WTC11 (cell line): Measurements from ENCODE around the gene SH2D1A. TPM values are rescaled to one million over a fixed set of nuclear protein-coding genes. Genes with fewer than 3 reads are reported as not detected.

Experiments used
- ATAC-seq: fragments of 200-7000 bp; cut with Tn5 transposase; 2 replicates; pipeline ENCODE4 v1.10.0; 2021; ENCODE audit warnings: mild to moderate bottlenecking, moderate library complexity
- CTCF ChIA-PET: fragments of 300-600 bp; sonication (Branson Sonifier 250); formaldehyde crosslinking; loops from one replicate; lab custom pipeline; 2021; ENCODE audit warnings: antibody characterized with exemption; lab: Charles Lee
- POLR2A ChIA-PET: fragments of 350-600 bp; sonication (Branson Sonifier 250); formaldehyde crosslinking; loops from one replicate; lab custom pipeline; 2021; ENCODE audit warnings: antibody characterized with exemption; lab: Charles Lee
- DNase-seq: peaks from one replicate; pipeline ENCODE4 v3.0.0; 2021; ENCODE audit warnings: low spot score
- H3K27ac Mint-ChIP-seq: 2 replicates; pipeline ENCODE4 v1.8.0; 2021; ENCODE audit warnings: mixed read lengths
- H3K27me3 Mint-ChIP-seq: 2 replicates; pipeline ENCODE4 v1.8.0; 2021; ENCODE audit warnings: low read depth, mild to moderate bottlenecking, moderate library complexity, mixed read lengths
- H3K36me3 Mint-ChIP-seq: 2 replicates; pipeline ENCODE4 v1.8.0; 2021; ENCODE audit warnings: mixed read lengths
- H3K4me1 Mint-ChIP-seq: 2 replicates; pipeline ENCODE4 v1.8.0; 2022; ENCODE audit warnings: mixed read lengths
- H3K4me3 Mint-ChIP-seq: 2 replicates; pipeline ENCODE4 v1.8.0; 2021; ENCODE audit warnings: mild to moderate bottlenecking, moderate library complexity, mixed read lengths
- H3K9me3 Mint-ChIP-seq: 2 replicates; pipeline ENCODE4 v1.8.0; 2021; ENCODE audit warnings: mixed read lengths
- ATF1 ChIP-seq: sonication (generic); formaldehyde crosslinking; IDR thresholded peaks from 2 replicates; pipeline ENCODE4 v1.8.1; 2023; ENCODE audit warnings: mild to moderate bottlenecking, moderate library complexity, missing genetic modification reagents
- ELF4 ChIP-seq: sonication (generic); formaldehyde crosslinking; IDR thresholded peaks from 2 replicates; pipeline ENCODE4 v1.8.1; 2022; ENCODE audit warnings: low read depth, mild to moderate bottlenecking, moderate library complexity, missing genetic modification reagents
- EMX1 ChIP-seq: fragments of 250-450 bp; sonication (Bioruptor Pico); IDR thresholded peaks from 2 replicates; pipeline ENCODE4 v1.8.0; 2021; ENCODE audit warnings: mild to moderate bottlenecking
- FOXP1 ChIP-seq: sonication (generic); formaldehyde crosslinking; IDR thresholded peaks from 2 replicates; pipeline ENCODE4 v1.8.0; 2022; ENCODE audit warnings: missing genetic modification reagents, mild to moderate bottlenecking, moderate library complexity, borderline replicate concordance
- HMGA2 ChIP-seq: fragments of 250-450 bp; sonication (Bioruptor Pico); IDR thresholded peaks from 2 replicates; pipeline ENCODE4 v1.4.0; 2021; ENCODE audit warnings: mild to moderate bottlenecking, moderate library complexity
- JAZF1 ChIP-seq: fragments of 250-450 bp; sonication (Bioruptor Pico); IDR thresholded peaks from 2 replicates; pipeline ENCODE4 v1.9.0; 2021; ENCODE audit warnings: moderate library complexity, mild to moderate bottlenecking, inconsistent platforms
- JUN ChIP-seq: sonication (generic); formaldehyde crosslinking; IDR thresholded peaks from 2 replicates; pipeline ENCODE4 v1.8.0; 2023; ENCODE audit warnings: mild to moderate bottlenecking, missing genetic modification reagents
- KAT7 ChIP-seq: sonication (generic); formaldehyde crosslinking; IDR thresholded peaks from 2 replicates; pipeline ENCODE4 v1.8.1; 2023; ENCODE audit warnings: missing genetic modification reagents, mild to moderate bottlenecking, borderline replicate concordance
- NR1H2 ChIP-seq: sonication (generic); formaldehyde crosslinking; IDR thresholded peaks from 2 replicates; pipeline ENCODE4 v1.9.0; 2021; ENCODE audit warnings: mild to moderate bottlenecking, moderate library complexity, missing genetic modification reagents
- OVOL2 ChIP-seq: fragments of 250-450 bp; sonication (Bioruptor Pico); IDR thresholded peaks from 2 replicates; pipeline ENCODE4 v1.9.0; 2021; ENCODE audit warnings: mild to moderate bottlenecking, borderline replicate concordance
- PRRX2 ChIP-seq: fragments of 250-450 bp; sonication (Bioruptor Pico); IDR thresholded peaks from 2 replicates; pipeline ENCODE4 v1.8.0; 2021; ENCODE audit warnings: mild to moderate bottlenecking
- RELA ChIP-seq: sonication (generic); formaldehyde crosslinking; IDR thresholded peaks from 2 replicates; pipeline ENCODE4 v1.8.1; 2022; ENCODE audit warnings: missing genetic modification reagents, mild to moderate bottlenecking, borderline replicate concordance
- SOX15 ChIP-seq: fragments of 250-450 bp; sonication (Bioruptor Pico); IDR thresholded peaks from 2 replicates; pipeline ENCODE4 v1.9.0; 2021; ENCODE audit warnings: mild to moderate bottlenecking
- ZNF121 ChIP-seq: sonication (generic); formaldehyde crosslinking; IDR thresholded peaks from 2 replicates; pipeline ENCODE4 v1.8.0; 2023; ENCODE audit warnings: missing genetic modification reagents
- ZNF396 ChIP-seq: fragments of 250-450 bp; sonication (Bioruptor Pico); IDR thresholded peaks from 2 replicates; pipeline ENCODE4 v1.8.0; 2021; ENCODE audit warnings: mild to moderate bottlenecking, moderate library complexity, borderline replicate concordance
- total RNA-seq: library from RNA; stranded (reverse); gene quantifications from 3 replicates; pipeline ENCODE4 v1.2.3, GENCODE V29; 2021
- TF ChIP-seq, protein P1 (sequence below): fragments of 250-450 bp; sonication (Bioruptor Pico); IDR thresholded peaks from 2 replicates; pipeline ENCODE4 v1.9.0; 2021; ENCODE audit warnings: mild to moderate bottlenecking, borderline replicate concordance
- TF ChIP-seq, protein P2 (sequence below): sonication (generic); formaldehyde crosslinking; IDR thresholded peaks from 2 replicates; pipeline ENCODE4 v1.8.0; 2023; ENCODE audit warnings: missing genetic modification reagents, mild to moderate bottlenecking, borderline replicate concordance
- TF ChIP-seq, protein P3 (sequence below): sonication (generic); formaldehyde crosslinking; IDR thresholded peaks from 2 replicates; pipeline ENCODE4 v1.8.1; 2022; ENCODE audit warnings: low read depth, mild to moderate bottlenecking, moderate library complexity, missing genetic modification reagents, borderline replicate concordance

The SH2D1A gene
- total RNA-seq, 1 experiment from 2014 or later, result 0.24 TPM

DNA sequence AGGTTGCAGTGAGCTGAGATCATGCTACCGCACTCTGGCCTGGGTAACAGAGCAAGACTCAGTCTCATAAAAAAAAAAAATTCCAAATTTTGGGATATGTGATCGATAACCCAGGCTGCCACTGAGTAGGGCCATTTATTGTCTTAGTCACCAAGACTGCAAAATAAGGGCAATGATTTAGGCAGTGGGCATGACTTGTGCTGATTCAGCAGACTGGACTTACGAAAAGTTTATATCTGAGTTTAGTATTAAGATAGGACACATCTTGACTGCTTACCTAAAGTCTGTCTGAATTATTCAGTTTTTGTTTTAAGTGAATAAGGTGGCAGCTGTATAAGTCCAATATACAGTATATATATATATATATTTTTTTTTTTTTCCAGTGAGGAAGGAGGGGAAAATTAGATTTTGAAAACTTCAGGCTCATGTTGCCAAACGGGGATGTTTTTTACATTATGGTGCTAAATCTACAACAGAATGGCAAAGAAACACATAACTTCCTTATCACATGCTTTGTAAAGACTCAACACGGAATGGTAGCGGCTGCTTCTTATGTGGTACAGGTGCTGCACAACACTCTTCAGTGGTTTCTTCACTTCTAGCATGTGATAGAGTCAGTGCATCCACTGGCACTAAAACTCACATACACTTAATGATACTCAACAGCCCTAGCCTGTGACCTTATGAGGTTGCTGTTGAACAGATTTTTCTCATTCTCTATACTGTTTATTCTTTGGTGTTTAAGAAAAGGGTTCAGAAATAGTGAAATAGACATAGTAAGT, 7.4 kb upstream of the SH2D1A start (continued):
- TF ChIP-seq, protein P1, sequence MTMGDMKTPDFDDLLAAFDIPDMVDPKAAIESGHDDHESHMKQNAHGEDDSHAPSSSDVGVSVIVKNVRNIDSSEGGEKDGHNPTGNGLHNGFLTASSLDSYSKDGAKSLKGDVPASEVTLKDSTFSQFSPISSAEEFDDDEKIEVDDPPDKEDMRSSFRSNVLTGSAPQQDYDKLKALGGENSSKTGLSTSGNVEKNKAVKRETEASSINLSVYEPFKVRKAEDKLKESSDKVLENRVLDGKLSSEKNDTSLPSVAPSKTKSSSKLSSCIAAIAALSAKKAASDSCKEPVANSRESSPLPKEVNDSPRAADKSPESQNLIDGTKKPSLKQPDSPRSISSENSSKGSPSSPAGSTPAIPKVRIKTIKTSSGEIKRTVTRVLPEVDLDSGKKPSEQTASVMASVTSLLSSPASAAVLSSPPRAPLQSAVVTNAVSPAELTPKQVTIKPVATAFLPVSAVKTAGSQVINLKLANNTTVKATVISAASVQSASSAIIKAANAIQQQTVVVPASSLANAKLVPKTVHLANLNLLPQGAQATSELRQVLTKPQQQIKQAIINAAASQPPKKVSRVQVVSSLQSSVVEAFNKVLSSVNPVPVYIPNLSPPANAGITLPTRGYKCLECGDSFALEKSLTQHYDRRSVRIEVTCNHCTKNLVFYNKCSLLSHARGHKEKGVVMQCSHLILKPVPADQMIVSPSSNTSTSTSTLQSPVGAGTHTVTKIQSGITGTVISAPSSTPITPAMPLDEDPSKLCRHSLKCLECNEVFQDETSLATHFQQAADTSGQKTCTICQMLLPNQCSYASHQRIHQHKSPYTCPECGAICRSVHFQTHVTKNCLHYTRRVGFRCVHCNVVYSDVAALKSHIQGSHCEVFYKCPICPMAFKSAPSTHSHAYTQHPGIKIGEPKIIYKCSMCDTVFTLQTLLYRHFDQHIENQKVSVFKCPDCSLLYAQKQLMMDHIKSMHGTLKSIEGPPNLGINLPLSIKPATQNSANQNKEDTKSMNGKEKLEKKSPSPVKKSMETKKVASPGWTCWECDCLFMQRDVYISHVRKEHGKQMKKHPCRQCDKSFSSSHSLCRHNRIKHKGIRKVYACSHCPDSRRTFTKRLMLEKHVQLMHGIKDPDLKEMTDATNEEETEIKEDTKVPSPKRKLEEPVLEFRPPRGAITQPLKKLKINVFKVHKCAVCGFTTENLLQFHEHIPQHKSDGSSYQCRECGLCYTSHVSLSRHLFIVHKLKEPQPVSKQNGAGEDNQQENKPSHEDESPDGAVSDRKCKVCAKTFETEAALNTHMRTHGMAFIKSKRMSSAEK (CRISPR knock-in tag), result no peak
- TF ChIP-seq JAZF1 (CRISPR knock-in tag), result no peak
- no peak for TF ChIP-seq FOXP1 (CRISPR knock-in tag)
- TF ChIP-seq ELF4 (CRISPR knock-in tag), result no peak
- TF ChIP-seq PRRX2 (CRISPR knock-in tag), result no peak
- TF ChIP-seq NR1H2, result no peak
- no peak for TF ChIP-seq KAT7 (CRISPR knock-in tag)
- no peak for TF ChIP-seq SOX15 (CRISPR knock-in tag)
- TF ChIP-seq, protein P2, sequence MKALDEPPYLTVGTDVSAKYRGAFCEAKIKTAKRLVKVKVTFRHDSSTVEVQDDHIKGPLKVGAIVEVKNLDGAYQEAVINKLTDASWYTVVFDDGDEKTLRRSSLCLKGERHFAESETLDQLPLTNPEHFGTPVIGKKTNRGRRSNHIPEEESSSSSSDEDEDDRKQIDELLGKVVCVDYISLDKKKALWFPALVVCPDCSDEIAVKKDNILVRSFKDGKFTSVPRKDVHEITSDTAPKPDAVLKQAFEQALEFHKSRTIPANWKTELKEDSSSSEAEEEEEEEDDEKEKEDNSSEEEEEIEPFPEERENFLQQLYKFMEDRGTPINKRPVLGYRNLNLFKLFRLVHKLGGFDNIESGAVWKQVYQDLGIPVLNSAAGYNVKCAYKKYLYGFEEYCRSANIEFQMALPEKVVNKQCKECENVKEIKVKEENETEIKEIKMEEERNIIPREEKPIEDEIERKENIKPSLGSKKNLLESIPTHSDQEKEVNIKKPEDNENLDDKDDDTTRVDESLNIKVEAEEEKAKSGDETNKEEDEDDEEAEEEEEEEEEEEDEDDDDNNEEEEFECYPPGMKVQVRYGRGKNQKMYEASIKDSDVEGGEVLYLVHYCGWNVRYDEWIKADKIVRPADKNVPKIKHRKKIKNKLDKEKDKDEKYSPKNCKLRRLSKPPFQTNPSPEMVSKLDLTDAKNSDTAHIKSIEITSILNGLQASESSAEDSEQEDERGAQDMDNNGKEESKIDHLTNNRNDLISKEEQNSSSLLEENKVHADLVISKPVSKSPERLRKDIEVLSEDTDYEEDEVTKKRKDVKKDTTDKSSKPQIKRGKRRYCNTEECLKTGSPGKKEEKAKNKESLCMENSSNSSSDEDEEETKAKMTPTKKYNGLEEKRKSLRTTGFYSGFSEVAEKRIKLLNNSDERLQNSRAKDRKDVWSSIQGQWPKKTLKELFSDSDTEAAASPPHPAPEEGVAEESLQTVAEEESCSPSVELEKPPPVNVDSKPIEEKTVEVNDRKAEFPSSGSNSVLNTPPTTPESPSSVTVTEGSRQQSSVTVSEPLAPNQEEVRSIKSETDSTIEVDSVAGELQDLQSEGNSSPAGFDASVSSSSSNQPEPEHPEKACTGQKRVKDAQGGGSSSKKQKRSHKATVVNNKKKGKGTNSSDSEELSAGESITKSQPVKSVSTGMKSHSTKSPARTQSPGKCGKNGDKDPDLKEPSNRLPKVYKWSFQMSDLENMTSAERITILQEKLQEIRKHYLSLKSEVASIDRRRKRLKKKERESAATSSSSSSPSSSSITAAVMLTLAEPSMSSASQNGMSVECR, result no peak
- TF ChIP-seq ZNF396, result no peak
- TF ChIP-seq OVOL2 (CRISPR knock-in tag), result no peak
- no peak for TF ChIP-seq RELA (CRISPR knock-in tag)
- TF ChIP-seq JUN (CRISPR knock-in tag), result no peak

DNA sequence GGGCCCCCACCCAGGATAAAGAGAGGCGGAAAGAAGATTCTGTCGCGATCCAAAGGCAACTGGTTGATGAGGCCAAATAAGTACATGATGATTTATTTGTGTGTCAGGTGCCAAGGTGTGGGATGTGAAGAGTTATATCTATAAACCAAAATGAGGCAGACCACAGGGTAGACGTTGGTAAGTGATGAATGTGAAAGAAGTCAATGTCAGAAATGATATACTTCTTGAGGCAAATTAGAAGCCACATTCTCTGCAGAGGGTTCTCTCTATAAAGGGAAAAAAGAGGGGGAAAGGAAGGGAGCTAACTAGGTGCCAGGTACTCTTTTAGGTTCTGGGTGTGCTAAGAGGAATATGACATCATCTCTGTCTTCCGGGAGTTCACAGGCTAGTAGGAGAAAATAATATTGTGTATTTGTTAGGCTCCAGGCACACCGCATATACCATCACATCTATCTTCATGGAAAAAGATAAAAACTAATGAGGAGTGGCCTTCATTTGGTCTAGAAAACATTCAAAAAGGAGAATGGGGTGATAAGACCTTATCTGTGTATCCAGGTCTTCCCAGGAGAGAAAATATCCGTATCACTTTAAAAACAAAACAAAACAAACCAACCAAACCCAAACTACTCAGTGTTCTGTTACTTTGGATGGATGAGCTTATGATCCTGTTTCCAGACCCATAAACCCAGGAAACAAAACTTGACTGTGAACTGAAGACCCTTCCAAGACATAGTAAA, 4.8 kb upstream of the SH2D1A start:
- no peak overlapping the region for H3K4me3 Mint-ChIP-seq
- H3K9me3 Mint-ChIP-seq, result no peaks in the 10 kb centered on the region
- no peaks in the 10 kb centered on the region for H3K36me3 Mint-ChIP-seq
- no peaks in the 10 kb centered on the region for H3K4me1 Mint-ChIP-seq
- ChIA-PET CTCF (no interaction called here), POLR2A (no interaction called here)
- no peak for ATAC-seq
- no peak for DNase-seq
- no peaks in the 10 kb centered on the region for H3K27me3 Mint-ChIP-seq
- H3K27ac Mint-ChIP-seq, result no peak overlapping the region
- TF ChIP-seq EMX1 (CRISPR knock-in tag) (no peak), ATF1 (no peak), HMGA2 (CRISPR knock-in tag) (no peak), ZNF121 (no peak), RELA (CRISPR knock-in tag) (no peak)
- TF ChIP-seq, protein P1 (CRISPR knock-in tag), result no peak
- TF ChIP-seq, protein P3, sequence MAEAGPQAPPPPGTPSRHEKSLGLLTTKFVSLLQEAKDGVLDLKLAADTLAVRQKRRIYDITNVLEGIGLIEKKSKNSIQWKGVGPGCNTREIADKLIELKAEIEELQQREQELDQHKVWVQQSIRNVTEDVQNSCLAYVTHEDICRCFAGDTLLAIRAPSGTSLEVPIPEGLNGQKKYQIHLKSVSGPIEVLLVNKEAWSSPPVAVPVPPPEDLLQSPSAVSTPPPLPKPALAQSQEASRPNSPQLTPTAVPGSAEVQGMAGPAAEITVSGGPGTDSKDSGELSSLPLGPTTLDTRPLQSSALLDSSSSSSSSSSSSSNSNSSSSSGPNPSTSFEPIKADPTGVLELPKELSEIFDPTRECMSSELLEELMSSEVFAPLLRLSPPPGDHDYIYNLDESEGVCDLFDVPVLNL (CRISPR knock-in tag), result no peak
